NCI-H2081 treated with DMSO at 0.1 percent for 48 hours (cell line): ENCODE data around the gene CYP4A11.
"Not testable (repeated sequence)": the region's sequence is repeated elsewhere in the genome, so short reads cannot be mapped to it uniquely, and the experiment has no call there.

Source experiments
- DNase-seq: peaks from one replicate; lab custom pipeline; 2025; lab: John Stamatoyannopoulos, UW

The CYP4A11 gene

GRCh38 chr1:46910790-46911189 is 30.5 kb downstream of the CYP4A11 start:
- no peak for DNase-seq

- DNase-seq, result no peak
Measured at GRCh38 chr1:46903481-46903880, 37.8 kb downstream of the CYP4A11 start.

GRCh38 chr1:46900401-46900800 is 40.9 kb downstream of the CYP4A11 start:
- no peak for DNase-seq

GRCh38 chr1:46881656-46882055 is 59.6 kb downstream of the CYP4A11 start:
- not testable (repeated sequence) for DNase-seq
